HUDEP-2 (cell line): ENCODE results near the gene MICOS13.

Source experiments
- DNase-seq, 76 experiments: peaks; one replicate each; lab custom pipeline; 2025; ENCODE audit not compliant: unreplicated experiment in 76 of 76; lab: John Stamatoyannopoulos, UW

Gene MICOS13

DNA sequence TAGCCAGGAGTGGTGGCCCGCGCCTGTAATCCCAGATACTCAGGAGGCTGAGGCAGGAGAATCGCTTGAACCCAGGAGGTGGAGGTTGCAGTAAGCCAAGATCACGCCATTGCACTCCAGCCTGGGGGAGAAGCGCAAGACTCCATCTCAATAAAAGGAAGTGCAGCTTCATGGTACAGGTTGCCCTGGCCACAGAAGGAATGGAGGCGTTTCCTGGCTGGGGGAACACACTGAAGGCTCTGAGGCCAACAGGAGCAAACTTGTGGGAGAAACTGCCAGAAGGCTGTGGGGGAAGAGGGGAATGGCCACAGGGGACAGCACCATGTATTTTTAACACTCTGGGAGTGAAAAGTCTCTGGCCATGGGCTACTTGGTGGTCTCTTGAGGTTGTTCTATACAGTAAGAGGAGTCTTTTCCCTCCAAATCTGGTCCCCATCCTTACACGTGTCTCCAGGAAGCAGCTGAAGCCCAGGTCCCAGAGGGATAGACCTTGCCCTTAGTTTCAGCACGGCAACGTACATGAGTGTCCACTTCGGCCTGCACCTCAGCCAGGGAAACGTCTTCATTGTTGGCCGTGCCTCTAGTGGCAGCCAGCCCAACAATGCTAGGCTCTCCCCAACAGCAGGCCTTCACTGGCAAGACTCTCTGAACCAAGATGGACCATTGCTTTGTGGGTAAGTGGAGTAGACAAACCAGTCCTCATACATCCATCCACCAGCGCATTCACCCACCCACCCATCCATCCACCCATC, 7.4 kb downstream of the MICOS13 start:
- no peak for DNase-seq

DNA sequence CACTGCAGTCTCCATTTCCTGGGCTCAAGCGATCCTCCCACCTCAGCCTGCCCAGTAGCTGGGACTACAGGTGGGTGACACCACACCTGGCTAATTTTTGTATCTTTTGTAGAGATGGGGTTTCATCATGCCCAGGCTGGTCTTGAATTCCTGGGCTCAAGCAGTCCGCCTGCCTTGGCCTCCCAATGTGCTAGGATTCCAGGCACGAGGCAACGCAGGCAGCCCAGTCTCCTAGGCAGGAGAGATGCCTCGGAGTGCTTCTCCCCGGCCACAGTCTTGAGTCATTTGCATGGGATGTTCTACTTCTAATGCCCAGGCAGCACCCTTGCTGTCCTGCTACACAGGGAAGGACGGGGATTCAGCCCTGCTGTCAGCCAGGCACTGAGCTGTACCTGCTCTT, 8.7 kb downstream of the MICOS13 start:
- DNase-seq, result no peak

DNA sequence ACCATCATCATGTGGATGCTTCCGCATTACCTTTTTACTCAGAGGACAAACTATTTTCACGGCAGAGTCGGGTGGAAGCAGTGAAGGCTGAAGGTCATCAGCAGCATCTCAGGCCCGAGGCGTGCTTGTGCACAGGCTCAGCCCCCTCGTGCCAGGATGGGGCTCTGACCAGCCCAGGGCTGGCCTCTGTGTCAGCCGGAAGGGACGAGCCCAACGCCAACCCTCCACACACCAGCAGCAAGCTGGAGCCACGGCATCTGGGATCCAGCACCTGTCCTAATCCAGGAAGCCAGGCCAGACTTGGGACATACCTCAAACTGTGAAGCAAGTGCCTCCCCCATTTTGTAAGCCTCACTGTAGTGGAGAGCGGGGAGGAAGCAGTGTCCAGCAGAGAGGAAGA, 11.1 kb downstream of the MICOS13 start:
- DNase-seq, result no peak

- DNase-seq, result no peak
These were observed 12.5 kb downstream of the MICOS13 start for GRCh38 chr19:5667751-5668271.

- no peak for DNase-seq
These were observed 13.2 kb downstream of the MICOS13 start for GRCh38 chr19:5666921-5667610.

DNA sequence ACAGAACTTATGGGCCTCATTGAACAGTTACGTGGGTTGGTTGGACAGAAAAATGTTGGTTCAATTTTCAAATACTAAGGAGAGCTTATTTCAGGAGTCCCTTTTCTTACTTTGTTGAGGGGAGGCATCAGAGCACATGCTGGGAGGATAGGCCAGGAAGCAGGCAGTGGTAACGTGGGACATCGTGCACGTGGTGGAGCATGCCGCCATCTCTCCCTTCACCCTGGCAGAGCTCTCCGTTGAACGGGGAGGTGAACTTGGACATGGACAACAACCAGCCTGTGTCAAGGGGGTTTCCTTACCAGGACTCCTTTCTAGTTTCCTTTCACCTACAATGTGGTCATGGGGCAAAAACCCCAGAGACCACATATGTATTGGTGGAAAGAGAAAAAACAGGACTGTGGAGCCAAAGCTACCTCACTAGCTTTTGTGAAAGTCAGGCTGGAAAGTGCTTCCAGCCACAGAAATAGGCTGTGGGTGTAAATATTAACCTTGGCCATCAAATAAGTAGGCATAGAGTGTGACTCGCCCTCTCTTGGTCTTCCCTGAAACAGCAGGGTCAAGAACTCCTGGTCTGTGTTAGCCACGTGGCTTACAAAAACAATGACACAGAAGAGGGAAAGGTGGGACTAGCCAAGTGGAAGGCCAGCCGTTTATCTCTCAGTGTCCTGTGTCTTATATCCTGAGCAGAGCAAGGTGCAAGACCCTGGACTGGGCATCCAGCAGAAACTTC, 14.4 kb downstream of the MICOS13 start:
- no peak for DNase-seq

- no peak for DNase-seq
These were observed 15.8 kb downstream of the MICOS13 start for GRCh38 chr19:5664515-5664914.

DNA sequence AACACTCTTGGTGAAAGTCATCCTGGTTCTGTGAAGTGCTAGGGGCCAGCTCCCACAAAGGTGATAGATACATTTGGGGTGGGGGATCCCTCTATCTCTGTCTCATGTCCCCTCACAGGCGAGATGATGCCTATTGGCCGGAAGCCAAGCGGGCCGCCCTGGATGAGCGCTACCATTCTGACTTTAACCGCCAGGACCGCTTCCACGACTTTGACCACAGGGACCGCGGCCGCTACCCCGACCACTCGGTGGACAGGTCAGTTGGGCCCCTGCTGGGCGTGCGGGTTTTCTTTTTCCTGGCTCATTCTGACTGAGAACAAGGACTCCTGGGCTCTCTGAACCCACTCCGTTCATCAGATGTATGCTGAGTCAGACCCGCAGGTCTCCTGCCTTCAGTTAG, 16.4 kb downstream of the MICOS13 start:
- DNase-seq, result no peak

DNA sequence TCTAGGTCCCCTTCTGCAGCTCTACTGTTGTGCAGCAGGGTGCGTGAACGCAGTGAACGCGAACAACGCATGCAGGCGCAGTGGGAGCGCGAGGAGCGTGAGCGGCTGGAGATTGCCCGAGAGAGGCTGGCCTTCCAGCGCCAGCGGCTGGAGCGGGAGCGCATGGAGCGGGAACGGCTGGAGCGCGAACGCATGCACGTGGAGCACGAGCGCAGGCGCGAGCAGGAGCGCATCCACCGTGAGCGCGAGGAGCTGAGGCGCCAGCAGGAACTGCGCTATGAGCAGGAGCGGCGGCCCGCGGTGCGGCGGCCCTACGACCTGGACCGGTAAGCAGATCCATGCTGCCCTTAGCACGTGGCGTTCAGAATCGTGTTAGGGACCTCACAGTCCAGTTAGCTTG, 18.8 kb downstream of the MICOS13 start:
- no peak for DNase-seq

- DNase-seq, result no peak
These were observed 24.9 kb downstream of the MICOS13 start for GRCh38 chr19:5655412-5655811.

- DNase-seq, result no peak
These were observed 25.4 kb downstream of the MICOS13 start for GRCh38 chr19:5654931-5655330.

DNA sequence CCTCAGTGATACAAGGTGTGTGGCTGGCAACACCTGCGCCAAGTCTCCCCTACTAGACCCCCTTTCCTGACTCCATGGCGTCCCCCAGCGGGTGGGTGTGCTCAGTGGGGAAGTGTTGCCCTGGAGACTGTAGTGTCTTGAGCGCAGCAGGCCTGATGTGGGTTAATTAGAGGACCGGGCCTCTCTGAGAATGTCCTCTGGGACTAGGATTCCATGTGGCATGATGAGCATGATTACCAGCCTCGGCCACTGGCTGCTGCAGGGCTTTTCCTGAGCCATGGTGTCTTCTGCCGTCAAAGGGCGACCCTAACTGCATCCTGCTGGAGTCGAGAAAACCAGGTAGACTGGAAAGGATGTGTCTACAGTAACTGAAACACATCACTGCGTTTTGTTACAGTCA, 28.1 kb downstream of the MICOS13 start:
- DNase-seq, result no peak

GRCh38 chr19:5651361-5651760, 29.0 kb downstream of the MICOS13 start:
- no peak for DNase-seq

GRCh38 chr19:5648464-5648863, 31.9 kb downstream of the MICOS13 start:
- DNase-seq, result no peak

- no peak for DNase-seq
These were observed 33.6 kb downstream of the MICOS13 start for GRCh38 chr19:5646703-5647102.

- no peak for DNase-seq
These were observed 34.9 kb downstream of the MICOS13 start for GRCh38 chr19:5645409-5645808.

DNA sequence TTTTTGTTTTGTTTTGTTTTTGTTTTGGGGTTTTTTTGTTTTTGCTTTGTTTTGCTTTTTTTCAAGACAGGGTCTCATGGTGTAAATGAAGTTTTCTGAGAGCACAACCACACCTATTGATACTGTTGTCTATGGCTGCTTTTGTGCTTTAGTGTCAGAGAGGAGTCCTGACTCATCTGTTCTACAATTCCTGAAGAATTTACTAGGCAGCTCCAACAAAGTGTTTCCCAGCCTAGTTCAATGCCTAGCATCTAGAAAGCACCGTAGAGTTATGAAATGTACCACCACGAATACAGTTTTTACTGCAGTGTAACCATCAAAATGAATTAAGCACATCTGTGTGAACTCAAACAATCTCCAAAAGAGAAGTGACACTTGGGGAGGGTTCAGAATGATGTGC, 36.3 kb downstream of the MICOS13 start:
- no peak for DNase-seq

GRCh38 chr19:5643060-5643459, 37.3 kb downstream of the MICOS13 start:
- DNase-seq, result no peak

DNA sequence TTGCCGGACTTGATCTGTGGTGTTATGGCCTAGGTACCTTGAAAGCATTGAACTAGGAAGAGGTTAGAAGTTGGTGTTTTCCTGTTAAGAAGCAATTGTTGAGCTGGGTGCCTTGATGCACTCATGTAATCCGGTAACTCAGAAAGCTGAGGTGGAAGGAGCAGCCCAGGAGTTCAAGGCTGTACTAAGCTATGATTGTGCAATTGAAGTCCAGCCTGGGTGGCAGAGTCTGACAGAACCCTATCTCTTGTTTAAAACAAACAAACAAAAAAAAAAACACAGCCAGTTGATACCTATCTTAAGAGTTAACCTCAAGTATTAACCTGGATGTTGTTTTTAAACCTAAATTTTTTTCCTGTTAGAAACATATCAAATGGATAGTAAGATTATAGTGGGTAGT, 38.1 kb downstream of the MICOS13 start:
- DNase-seq, result no peak

- DNase-seq, result no peak
These were observed 39.1 kb downstream of the MICOS13 start for GRCh38 chr19:5641171-5641570.

GRCh38 chr19:5637971-5638370, 42.3 kb downstream of the MICOS13 start:
- no peak for DNase-seq

DNA sequence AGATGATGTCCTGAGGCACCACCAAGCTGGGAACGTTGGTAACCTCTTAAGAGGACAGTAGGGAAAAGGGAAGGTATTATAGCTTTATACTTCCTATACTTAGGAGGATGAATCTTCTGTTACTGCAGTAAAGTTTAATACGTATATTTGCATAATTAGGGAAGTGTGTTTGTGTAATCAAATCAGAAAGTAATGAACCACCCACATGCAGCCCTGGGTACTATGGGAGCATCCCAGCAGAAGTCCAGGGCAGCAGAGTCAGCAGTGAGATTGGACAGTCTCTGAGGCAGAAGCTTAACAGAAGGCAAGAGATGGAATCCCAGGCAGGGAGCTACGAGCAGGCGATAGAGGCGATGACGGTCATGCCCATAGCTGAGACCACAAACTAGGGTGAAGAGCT, 44.9 kb downstream of the MICOS13 start:
- DNase-seq, result no peak
